GM19463 (cell line): Measurements from ENCODE around the gene ADORA2B.
"Not testable (repeated sequence)": the region's sequence is repeated elsewhere in the genome, so short reads cannot be mapped to it uniquely, and the experiment has no call there.

Source experiments
- ATAC-seq: cut with Tn5 transposase; IDR thresholded peaks from one replicate; pipeline ENCODE4 v1.9.1; 2021; ENCODE audit warnings: mild to moderate bottlenecking, moderate library complexity; ENCODE audit not compliant: unreplicated experiment

The ADORA2B gene

DNA sequence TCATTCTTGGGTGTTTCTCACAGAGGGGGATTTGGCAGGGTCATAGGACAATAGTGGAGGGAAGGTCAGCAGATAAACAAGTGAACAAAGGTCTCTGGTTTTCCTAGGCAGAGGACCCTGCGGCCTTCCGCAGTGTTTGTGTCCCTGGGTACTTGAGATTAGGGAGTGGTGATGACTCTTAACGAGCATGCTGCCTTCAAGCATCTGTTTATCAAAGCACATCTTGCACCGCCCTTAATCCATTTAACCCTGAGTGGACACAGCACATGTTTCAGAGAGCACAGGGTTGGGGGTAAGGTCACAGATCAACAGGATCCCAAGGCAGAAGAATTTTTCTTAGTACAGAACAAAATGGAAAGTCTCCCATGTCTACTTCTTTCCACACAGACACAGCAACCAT is 34.1 kb downstream of the ADORA2B start:
- not testable (repeated sequence) for ATAC-seq

DNA sequence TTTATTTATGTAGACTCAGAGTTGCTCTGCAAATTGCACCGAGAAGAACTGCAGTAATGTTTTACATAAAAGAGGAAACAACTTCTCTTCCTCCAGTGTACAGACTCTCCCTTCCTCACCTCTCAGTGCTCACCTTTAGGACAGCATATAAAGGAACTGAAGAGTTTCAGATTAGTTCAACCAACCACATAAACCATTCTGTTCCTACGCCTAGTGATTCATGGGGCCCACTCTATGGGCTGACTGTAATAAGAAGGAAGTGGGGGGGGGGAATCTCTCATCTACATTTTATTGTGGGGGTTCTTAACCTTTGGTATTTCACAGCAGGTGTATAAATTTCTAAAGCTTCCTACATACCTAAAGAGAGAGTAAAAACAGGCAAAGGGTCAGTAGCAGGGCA is 36.3 kb downstream of the ADORA2B start:
- peak; percentile 90 for ATAC-seq

DNA sequence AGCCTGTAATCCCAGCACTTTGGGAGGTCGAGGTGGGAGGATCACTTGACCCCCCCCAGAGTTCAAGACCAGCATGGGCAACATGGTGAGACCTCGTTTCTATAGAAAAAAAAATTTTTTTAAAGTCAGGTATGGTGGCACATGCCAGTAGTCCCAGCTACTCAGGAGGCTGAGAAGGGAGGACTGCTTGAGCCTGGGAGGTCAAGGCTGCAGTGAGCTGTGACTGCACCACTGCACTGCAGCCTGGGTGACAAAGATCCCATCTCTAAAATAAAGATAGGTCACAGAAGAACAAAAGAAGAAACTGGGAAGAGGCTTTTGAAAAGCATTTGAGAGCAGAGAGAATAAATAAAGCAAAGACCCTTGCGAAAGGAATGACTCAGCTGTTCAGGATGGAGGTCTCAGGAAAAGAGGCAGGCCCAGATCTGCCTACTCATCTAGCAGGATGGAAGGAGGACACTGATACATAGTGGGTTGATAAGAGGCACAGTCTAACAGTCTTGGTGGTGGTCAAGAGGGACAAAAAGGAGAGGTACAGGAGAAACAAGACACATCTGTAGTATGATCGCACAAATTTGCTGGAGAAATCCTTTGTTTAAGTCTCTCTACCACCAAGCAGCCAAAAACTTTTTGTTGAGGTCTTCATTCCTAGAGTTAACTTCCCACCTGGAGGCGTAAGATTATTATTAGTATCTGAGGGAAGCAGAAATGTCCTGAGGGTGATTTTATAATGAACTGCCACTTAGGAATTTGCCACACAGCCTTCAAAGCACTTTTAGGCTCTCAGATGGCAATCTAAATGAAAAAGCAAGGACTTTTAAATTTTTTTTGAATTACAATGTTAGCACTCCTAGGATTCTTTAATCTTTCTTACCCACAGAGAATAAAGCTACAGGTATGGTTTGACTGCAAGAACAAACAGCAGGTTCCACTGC is 37.0 kb downstream of the ADORA2B start:
- ATAC-seq: no peak

DNA sequence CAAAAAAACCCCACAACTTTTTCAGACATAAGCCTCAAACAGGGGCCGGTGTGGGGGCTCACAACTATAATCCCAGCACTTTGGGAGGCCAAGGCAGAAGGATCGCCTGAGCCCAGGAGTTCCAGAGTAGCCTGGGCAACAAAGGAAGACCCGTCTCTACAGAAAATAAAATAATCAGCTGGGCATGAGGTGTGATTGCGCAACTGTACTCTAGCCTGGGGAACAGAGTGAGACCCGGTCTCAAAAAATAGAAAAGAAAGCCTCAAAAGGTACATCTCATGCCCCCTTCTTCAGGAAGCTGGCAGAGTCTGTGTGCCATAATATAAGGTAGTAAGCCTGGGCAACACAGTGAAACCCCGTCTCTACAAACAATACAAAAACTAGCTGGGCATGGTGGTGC is 51.4 kb downstream of the ADORA2B start:
- no peak for ATAC-seq

DNA sequence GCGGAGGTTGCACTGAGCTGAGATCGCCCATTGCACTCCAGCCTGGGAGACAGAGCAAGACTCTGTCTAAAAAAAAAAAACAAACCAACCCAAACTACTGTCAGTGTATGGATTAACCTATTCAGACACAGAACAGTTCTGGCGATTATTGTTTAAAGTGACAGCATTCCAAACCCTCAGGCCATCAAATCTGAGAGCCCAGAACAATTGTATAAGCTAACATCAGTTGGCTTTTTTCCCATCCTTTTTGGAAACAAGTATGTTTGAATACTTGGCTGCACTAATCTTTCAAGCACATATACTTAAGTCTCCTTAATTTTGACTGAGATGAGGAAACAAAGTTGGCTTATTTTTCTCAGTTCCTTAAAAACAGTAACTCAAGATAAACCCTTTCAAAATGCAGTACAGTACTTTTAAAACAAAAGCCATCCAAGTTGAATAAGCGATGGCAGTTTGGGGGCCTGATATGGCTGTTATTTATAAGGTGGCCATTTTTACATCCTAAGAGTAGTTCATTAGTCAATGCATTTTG is 53.2 kb downstream of the ADORA2B start:
- ATAC-seq: no peak

DNA sequence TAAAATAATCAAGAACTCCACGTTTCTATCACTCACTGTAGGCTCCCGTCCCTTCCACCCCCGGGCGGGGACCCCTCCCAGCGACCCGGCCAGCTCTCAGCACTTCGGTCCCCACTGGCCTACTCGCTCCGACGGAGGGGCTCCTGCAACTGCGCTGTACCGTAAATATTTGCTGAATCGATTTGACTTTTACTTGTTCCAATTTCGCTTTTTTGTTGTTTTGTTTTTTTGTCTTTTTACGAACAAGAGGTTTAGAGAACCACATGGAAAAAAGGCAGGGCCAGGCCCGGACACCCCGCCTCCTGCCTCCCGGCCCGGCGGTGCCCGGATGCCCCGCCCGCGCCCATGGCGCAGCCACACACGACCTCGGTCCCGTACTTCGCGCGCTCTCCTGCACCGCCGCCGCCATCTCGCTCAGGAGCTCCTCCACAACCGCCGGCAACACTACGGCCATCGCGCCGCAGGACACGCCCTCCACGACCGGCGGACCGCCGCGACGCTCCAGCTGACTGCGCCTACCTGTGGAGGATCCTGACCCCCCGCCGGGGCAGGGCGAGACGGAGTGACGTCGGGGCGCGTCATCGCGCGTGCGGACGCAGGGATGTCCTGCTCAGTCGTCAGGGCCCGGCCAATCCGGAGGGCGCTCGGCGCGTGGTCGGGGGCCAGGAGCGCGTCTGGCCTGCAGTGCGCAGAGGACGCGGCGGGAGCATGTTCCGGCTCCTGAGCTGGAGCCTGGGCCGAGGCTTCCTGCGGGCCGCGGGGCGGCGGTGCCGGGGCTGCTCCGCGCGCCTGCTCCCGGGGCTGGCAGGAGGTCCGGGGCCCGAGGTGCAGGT is 54.4 kb downstream of the ADORA2B start, which contains the start of the genes TTC19 and ZSWIM7:
TSS of gene TTC19 (plus strand) at position 684 of the 833 bp plus-strand sequence. CDS start at position 709, 25 bp downstream.
TSS of gene ZSWIM7 (minus strand) at position 564 of the 833 bp plus-strand sequence. CDS start at position 454, 110 bp downstream.
- peak; percentile 95 for ATAC-seq

DNA sequence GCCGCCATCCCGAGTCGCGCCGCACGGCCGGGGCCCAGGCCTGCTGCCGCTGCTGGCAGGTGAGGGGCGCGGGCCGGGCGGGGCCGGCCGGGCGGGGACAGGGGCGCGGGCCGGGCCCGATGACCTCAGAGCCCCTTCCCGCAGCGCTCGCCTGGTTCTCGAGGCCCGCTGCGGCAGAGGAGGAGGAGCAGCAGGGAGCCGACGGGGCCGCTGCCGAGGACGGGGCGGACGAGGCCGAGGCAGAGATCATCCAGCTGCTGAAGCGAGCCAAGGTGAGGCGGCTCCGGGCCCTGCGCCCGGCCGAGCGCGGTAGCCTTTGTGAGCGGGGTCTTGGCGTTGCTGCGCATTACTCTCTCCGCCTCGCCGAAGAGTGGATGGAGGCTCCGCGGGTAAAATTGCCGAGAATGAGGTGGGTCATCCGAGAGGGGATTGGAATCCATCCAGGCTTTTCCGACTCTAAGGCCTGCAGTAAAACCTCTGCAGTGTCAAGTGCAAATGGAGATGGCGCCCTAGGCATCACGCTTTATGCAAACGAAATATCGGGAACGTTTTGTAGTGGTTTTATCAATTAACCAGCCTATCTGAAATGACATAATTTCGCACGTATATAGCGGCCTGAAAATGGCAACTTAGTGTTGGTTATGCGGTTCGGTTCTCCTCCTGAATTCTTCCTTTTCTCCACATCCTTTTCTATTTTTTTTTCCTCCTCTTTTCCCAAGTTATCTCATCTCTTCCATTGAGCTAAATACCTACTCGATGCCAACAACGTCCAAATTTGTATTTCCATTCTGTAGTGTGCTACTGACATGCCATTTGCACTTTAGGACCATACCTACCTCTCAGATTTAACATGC is 55.3 kb downstream of the ADORA2B start:
- peak; percentile 29 for ATAC-seq

DNA sequence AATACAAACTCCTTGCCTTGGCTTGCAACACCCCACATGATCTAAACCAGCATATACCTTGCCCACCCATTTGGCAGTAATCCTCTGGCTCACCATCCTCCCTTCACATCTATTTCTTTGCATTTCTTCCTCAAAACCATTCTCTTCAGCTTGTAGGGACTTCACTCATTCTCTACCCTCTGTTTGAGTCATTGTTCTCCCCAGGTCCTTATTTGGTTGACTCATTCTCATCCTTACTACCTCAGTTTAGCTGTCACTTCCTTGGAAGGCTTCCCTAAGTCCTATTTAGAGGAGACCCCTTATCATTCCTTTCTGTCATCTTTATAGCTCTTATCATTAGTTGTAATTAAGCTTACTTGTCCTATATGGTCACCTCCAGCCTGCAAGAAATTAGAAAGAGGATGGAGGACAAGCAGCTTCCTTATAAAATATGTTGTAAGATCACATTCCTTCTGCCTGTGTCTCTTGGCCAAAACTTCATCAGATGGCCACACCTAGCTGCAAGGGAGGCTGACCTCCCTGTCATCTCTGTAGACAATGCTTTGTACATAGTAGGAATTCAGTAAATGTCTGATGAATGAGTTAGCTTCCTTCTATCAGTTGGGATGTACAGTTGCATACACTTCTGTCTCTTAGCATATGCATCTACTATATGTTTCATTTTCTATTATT is 56.4 kb downstream of the ADORA2B start:
- no peak for ATAC-seq

DNA sequence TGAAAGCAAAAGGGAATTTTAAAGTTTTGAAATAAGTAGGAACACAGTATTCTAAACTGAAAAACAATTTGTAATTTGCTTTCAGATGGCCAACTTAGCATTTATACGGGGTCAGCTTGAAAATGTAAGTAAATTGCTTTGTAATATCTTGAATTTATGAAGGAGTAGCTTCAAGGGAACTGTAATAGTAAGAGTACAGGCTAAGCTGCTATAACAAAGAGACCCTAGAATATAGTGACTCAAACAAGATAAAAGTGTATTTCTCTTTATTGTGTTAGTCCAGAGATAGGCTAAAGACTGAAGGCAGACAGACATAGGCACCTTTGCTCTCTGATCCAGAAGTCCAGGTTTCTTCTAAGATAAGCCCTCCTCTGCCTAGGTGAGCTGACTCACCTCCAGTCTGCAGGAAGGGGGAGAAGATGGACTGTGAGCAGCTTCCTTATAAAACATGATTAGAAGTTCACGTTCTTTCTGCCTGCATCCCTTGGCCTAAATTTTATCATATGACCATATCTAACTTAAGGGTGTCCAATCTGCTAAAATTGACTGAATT is 57.9 kb downstream of the ADORA2B start:
- no peak for ATAC-seq

DNA sequence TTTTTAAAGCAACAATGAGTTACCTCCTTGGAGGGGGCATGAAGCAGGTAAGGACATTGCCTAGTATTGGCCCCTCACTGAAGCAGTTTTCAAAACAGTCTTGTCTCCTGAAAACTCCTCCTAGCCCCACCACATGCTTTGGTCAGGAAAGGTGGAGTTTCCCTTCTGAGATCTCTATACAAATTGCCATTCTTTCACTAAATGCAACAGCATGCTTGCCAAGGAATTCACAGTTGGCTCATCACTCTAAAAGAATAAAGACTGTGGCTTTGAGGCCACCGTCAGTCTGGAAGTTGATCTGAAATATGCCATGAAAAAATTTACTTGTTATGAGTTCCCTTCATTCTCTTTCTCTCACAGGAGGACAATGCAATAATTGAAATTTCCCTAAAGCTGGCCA is 58.9 kb downstream of the ADORA2B start:
- ATAC-seq: no peak

DNA sequence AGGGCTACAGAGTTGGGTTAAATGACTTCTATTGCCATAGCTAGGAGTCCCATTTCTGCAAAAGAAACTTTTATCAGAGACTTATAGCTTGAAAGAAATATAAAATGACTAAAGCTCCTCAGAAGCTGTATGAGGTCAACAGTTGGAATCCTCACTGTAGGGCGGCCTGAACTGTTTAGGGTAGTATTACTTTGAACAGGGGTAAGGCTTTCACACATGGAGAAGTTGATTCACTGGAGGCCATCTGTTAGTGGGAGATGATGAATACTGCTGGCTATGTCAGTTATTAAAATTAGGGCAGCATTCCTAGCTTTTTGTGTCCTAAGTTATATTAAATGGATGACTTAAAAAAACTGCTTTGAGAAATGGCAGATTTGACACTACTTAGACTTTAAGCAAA is 60.7 kb downstream of the ADORA2B start:
- no peak for ATAC-seq

DNA sequence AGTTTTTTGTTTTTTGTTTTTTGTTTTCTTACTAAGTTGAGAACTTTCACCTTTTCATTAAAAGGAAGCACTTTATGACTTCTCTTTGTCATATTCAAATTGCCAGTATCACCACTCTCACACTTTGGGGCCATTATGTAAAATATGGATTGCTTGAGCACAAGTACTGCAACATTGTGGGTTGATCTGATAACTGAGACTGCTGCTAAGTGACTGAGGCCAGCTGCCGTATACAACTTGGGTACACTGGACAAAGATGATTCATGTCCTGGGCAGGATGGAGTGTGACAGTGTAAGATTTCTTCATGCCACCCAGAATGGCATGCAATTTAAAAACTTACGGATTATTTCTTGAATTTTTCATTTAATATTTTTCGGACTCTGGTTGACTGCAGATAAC is 62.5 kb downstream of the ADORA2B start:
- ATAC-seq: no peak

DNA sequence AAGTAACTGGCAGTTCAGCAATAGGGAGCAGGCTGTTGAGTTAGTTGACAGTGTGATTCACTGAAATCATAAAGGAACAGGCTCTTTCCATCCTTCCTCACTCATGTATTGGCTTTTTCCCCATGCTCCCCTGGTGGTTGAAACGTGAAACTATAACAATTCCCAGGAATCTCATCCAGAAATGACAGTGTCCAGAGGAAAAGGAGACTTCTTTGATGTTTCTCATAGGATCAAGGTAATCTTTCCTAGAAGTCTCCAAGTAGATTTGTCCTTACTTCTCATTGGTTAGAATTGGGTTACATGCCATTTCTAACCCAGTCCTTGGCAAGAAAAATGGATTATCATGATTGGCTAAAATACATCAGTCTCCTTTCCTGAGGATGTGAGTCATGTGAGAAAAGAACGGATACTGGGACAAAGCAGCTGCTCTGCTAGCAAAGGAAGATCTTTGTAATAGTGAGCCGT is 69.0 kb downstream of the ADORA2B start:
- no peak for ATAC-seq

DNA sequence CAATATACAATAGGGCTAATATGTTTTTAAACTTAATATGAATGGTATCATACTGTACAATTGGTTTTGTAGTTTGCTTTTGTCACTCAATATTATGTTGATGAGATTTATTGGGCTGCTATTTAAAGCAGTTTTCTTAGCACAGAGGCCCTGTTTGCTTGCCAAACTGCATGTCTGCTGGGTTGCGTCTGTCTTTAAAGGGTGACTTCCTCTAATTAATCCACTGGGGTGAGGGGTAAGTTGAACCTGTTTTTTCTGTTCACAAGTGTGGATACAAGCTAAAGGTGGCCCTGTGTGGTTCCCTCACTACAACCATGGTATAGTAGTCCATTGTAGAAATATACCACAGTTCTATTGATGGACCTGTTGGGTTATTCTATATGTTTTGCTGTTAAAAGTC is 74.4 kb downstream of the ADORA2B start:
- ATAC-seq: no peak

DNA sequence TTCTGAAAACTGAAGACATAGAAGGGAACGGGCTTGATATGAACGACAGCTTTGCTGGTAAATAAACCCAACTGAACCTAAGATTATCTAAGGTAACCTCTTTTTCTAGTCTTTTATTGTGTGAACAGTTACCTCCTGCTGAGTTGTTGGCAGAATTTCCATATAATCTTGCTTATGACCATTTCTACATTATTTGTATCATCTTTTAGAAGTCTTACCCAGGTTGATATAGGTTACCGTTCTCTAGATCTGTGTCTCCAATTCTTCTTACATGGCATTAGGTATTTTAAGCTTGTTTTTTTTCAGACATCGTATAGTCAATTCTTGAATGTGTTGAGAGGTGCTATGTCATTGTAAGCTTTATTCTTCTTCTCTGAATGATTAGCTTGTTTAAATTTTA is 79.0 kb downstream of the ADORA2B start:
- ATAC-seq: no peak

DNA sequence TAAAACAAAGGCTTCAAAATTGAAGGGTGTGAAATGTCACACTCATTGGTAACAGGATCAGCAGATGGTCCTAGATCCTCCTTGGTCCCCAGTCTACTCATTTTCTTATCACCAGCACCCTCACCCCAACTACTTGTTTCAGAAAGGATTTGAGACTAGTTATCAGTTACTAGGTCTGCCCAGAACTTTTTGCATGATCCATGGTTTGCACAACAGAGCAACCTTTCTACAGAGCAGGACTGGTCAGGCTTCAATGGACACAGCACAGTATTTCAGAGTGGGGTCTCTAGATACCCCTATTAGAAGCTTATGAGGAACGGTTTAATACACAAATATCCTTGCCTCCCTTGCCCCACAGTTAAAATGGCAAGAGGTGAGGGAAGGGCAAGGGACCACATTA is 80.3 kb downstream of the ADORA2B start:
- ATAC-seq: no peak
